GM10847 (cell line): ENCODE measurements around the gene CTXND1.

Experiments used
- POLR2A ChIP-seq: IDR thresholded peaks from 2 replicates; pipeline ENCODE4 v1.6.1; 2011; ENCODE audit not compliant: insufficient read length; ENCODE audit errors: extremely low read depth

The CTXND1 gene

GRCh38 chr15:80163217-80163616 lies 88.8 kb downstream of the CTXND1 start:
- no peak for TF ChIP-seq POLR2A

DNA sequence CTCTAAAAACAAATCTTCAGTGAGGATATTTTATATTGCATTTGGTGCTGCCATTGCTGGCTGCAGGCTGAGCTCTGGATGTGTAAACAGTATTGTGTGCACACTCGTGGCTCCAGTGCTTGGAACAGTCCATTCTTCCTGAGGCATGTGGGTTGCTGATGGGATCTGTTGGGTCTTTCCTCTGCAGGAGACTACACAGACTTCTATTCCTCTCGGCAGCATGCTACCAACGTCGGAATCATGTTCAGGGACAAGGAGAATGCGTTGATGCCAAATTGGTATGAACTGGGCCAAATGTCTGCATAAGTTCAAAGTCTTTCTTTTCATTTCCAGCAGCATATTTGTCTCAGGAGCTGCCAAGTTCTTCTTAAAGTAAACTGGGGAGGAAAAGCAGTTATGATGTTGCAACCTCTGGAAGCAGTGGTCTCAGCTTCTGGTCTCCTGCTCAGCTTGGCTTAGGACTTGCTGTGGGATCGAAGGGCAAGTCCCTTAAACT lies 89.9 kb downstream of the CTXND1 start:
- TF ChIP-seq POLR2A, result no peak

- TF ChIP-seq POLR2A, result no peak
Observed at GRCh38 chr15:80161468-80162016, 90.5 kb downstream of the CTXND1 start.

- no peak for TF ChIP-seq POLR2A
Observed at GRCh38 chr15:80160570-80161156, 91.3 kb downstream of the CTXND1 start.

DNA sequence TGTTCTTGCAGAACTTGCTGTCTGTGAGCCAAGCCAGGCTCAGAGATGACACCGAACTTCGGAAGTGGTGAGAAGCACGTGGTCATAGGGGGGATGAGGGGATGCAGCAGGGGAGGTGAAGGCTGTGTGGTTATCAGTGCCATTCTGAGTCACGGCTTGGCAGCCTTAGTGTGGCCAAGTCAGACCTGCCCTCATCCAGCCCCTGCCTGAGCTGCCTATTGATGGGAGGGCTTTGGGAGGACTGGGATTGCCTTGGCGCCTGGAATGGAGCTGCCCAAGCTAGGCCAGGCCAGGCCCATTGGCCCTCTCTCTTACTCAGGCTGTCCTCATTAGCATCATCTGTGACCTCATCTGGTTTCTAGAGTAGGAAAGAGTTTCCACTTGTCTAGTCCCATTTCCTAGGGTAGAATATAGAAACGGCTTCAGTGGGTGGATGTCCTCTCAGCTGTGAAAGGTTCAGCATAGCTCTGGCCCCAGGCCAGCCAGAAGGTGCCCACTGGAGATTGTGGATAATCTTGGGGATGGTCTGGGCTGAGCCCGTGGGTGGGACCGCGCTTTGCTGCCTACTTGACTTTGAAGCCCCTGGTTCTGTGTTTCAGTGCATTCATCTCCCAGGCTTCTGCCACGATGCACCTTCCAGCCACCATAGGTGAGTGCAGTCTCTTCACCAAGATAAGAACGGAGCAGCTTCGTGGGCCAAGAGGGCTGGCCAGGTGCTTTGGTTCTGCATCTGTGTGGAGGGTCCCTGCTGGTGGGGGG lies 92.0 kb downstream of the CTXND1 start:
- no peak for TF ChIP-seq POLR2A

DNA sequence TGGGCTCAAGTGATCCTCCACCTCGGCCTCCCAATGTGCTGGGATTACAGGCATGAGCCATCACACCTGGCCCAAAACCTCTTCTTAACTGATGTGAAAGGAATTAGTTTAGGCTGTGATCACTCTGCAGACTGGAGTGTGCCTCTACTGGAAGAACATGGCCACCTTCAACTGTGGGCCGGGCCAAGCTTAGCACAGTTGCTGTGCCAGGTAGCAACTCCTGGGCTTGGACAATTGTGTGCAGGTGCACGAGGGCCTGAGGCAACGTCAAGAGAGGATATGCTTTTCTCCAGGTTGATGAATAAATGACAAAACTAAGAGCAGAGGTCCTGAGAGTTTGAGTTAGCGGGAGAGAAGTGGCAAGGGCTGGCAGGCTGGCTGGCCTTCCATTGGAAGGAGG lies 92.7 kb downstream of the CTXND1 start:
- no peak for TF ChIP-seq POLR2A

- TF ChIP-seq POLR2A, result no peak
Observed at GRCh38 chr15:80157215-80157614, 94.8 kb downstream of the CTXND1 start.

DNA sequence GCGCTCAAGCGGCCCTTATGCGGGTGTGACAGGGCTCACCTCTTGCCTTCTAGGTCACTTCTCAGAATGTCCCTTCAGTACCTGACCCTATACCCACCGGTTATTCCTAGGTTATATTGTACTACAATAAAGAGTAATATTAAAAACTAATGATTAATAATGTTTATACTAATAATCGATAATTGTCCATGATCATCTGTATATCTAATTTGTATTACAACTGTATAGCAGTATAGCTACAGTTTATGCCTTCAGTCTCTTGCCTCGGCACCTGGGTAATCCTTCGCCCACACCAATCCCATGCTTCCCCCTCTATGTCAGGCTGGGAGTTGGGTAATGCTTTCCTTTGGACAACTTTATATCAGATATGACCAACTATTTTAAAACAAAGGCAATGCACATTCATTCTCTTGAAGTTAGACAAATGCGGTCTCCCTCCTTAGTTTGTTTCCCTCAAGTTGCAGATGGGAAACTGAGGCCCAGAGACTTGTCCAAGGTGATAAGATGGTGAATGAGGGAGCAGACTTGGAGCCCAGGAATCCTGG lies 95.8 kb downstream of the CTXND1 start:
- no peak for TF ChIP-seq POLR2A

GRCh38 chr15:80155001-80155377 lies 97.0 kb downstream of the CTXND1 start:
- no peak for TF ChIP-seq POLR2A

GRCh38 chr15:80154336-80154735 lies 97.7 kb downstream of the CTXND1 start:
- no peak for TF ChIP-seq POLR2A

DNA sequence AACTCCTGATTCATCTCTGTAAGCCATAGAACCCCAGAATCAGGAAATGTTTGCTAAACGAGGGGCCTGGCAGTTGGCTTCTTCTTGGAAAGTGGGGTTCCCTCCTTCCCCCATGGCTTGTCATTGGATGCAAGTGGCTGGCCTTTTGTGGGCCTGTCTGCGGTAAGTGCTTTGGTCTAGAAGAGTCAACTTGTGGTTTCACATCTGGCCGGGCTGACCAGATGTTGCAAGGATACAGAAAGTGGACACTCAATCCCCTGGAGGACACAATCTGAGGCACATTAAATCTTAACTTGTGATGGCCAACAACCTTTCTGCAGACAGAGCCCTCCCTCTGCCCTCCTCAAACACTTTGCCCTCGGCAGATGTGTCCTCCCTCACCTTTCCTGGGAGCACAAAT lies 98.1 kb downstream of the CTXND1 start:
- no peak for TF ChIP-seq POLR2A

DNA sequence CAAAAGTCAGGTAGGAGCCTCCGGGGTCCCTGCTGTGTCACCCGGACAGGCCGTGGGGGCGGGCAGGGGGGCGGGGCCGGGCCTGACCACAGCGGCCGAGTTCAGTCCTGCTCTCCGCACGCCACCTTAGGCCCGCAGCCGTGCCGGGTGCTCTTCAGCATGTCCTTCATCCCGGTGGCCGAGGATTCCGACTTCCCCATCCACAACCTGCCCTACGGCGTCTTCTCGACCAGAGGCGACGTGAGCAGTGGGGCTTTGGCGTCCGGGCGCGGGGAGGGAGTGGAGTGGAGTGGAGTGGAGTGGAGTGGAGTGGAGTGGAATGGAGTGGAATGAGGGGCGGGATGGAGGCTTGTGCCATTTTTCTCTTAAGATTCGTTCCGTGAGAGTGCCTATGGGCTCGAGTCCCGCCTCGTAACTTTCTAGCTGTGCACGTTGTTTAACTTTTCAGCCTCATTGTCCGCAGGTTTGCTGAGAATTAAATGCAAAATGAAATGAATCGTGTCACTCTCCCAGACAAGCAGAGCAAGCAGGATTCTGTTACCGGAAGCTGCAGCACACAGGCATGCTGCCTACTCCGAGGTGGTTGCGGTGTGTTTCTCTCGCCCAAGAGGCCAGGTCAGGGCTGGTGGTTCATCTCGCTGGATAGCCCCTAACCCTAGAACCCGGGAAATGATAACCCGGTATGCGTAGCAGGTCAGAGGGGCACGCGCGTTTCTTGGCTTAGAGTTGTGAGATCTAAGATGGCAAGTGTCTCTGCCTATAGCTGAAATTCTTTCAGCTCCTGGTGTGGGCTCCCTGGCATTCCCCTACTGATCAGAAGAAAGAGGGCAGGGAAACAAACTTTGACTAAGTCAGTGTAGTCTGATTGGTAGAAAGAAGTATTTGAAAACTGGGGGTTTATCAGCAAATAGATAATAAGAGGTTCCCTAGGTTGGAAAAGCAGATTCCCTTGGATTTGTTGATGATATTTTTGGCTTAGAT lies 98.8 kb downstream of the CTXND1 start, which contains the start of gene FAH:
TSS of gene FAH (plus strand) at position 104 of the 981 bp plus-strand sequence. CDS start at position 160, 56 bp downstream.
- peak; percentile 12 for TF ChIP-seq POLR2A

DNA sequence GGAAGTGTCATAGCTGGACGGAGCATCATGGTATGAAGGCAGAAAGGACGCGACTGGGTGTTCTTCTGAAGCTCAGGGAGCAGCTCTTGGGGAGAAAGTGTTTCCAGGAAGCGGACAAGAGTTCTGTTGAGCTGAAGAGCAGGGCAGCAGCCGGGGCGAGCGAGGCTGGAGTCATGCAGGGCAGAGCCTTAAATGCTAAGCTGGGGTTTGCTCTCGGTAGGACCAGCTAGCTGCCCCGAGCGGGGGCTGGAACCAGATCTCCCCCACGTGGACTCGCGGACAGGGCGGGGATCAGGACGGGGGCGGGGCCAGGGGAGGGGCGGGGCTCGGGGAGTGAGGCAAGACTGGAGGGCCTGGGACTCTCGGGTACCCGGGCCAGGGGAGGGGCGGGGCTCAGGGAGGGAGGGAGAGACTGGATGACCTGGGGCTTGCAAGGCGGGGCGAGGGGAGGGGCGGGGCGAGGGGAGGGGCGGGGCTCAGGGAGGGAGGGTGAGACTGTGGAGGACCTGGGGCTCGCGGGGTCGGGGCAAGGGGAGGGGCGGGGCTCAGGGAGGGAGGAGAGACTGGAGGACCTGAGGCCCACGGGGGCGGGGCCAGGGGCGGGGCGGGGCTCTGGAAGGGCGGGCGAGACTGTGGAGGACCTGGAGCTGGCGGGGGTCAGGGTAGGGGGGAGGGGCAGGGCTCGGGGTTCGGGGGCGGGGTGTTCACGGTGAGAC lies 99.7 kb downstream of the CTXND1 start:
- no peak for TF ChIP-seq POLR2A

DNA sequence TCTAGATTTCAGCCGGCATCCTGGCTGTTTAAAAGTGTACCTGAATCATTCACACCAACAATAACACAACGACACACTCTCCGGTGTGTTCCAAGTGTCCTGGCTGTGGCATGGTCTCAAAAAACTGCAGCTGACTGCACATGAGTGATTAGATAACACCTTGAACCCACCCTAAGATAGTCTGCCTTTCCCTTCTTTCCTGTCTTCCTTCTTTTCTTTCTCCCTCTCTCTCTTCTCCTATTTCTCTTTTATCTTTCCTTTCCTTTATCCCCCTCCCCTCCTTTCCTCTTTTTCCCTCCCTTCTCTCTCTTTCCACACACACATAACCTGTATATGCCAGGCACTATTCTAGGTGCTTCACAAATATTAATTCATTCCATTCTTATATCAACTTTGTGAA lies 100.4 kb downstream of the CTXND1 start:
- no peak for TF ChIP-seq POLR2A
